Lower leg skin (tissue), 4 donors: Measurements from ENCODE around the gene CDK17. TPM values are rescaled to one million over a fixed set of nuclear protein-coding genes. Genes with fewer than 3 reads are reported as not detected.

Experiments used
- DNase-seq, 2 donors: peaks; one replicate each; pipeline ENCODE4 v3.0.0-alpha.2; 2019; ENCODE audit warnings: low spot score in 2 of 2
- H3K4me3 ChIP-seq: fragments of 200-600 bp; sonication (generic); 2 replicates; pipeline ENCODE4 v1.5.1; 2017; ENCODE audit warnings: mild to moderate bottlenecking, low read depth; ENCODE audit not compliant: poor library complexity, severe bottlenecking
- CTCF ChIP-seq, 3 donors: fragments of 450-650 bp; IDR thresholded peaks; one replicate each; pipeline ENCODE4 v1.5.1; 2016; ENCODE audit warnings: antibody characterized with exemption in 3 of 3, mild to moderate bottlenecking in 3 of 3, moderate library complexity in 2 of 3
- POLR2A ChIP-seq, 2 donors: fragments of 450-650 bp; IDR thresholded peaks; one replicate each; pipeline ENCODE4 v1.6.1; 2016 to 2017; ENCODE audit warnings: antibody characterized with exemption in 2 of 2, mild to moderate bottlenecking in 1 of 2, moderate library complexity in 1 of 2
- WGBS, 2 donors: methylation state at CpG; one replicate each; pipeline ENCODE4 v1.1.5; 2018; 5-methylcytosine and 5-hydroxymethylcytosine counted together
- intact Hi-C: fragments of 100-400 bp; cut with DNase I; formaldehyde crosslinking; loops from one replicate; pipeline ENCODE4 v1.15.0; 2023; ENCODE audit warnings: low total_unique reads
- total RNA-seq, 4 donors: library from RNA; depleted of rRNA; stranded (reverse); fragments of >200 nt; gene quantifications; one replicate each; pipeline ENCODE4 v1.1.0, GENCODE V29; 2016

The CDK17 gene
- total RNA-seq, 4 donors from 2014 or later, result 27.3 to 41.9 (median 30.8) TPM

GRCh38 chr12:96230646-96231045, 169.6 kb downstream of the CDK17 start:
- TF ChIP-seq POLR2A (IDR thresholded peaks at IDR 0.05) (no peak), CTCF (IDR thresholded peaks at IDR 0.05) (no peak)
- H3K4me3 ChIP-seq, result no peak overlapping the region
- 86 to 93% methylated on average over 13 of the region's 13 CpGs for WGBS, 2 donors
- intact Hi-C loops, result no loop called here
- peak in 1 of 2 donors; percentile 71 for DNase-seq

DNA sequence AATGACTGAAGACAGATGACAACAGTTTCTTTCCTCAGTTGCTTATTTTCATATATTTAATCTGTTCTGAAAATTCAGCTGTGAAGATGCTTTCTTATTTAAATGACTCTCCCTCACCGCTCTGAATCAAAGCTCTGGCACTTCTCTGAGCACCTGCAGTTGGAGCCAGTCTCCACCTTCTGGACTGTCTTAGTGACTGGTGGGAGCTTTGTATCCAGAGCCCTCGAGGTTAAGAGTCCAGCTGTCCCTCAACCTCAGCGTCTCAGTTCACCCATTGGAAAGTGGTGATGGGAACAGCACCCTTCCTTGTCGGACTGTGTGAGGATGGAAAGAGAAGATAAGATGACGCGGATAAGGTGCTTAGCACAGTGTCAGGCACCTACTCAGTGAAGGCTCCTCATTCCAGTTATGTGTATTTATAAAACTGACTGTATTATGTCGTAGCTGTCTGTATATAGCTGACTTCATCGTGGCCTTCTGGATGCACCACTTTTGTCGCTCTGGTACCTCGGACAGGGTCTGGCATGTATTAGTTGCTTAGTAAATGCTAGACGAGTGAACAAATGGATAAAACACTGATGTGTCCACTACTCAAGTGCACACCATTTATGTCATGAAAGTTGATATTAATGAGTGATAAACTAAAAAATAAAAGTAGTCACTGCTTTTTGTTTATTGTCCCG, 171.5 kb downstream of the CDK17 start:
- TF ChIP-seq POLR2A (IDR thresholded peaks at IDR 0.05), result no peak
- no peak for TF ChIP-seq CTCF (IDR thresholded peaks at IDR 0.05)
- intact Hi-C loops, result no loop called here
- no peak overlapping the region for H3K4me3 ChIP-seq
- DNase-seq, result no peak
- 81% methylated on average over 11 to 12 of the region's 12 CpGs for WGBS, 2 donors

Other genes starting within 250 kb of the CDK17 start
- 10 to 100 TPM in 1 of 4 donors, 1 to 10 TPM in 3; 8.4 to 12.9 (median 9.5) TPM for gene ELK3, start 206.1 kb downstream of the CDK17 start, total RNA-seq
- under 1 TPM in 2 of 4 donors, not detected in 2; 0.04 to 0.59 TPM for gene CFAP54, start 89.1 kb upstream of the CDK17 start, total RNA-seq